ENCODE measurements around the gene ANKFY1.

The ANKFY1 gene

DNA sequence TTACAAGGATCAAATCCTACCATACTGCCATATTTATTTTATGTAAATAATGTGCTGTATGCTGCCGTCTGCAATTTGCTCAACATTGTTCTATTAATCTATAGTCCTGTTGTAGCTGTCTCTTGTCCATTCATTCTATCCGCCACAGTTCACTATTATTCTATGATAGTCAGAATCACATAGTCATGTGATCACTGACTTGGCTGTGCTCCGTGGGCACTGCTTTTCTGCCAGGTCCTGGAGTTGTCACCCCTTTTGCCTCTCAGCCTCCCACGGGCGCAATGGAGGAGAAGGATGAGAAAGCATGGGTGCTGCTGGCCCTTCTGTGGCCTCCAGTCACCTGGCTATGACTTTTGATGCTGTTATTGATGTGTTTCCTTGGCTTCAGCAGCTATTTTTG is 37.3 kb upstream of the ANKFY1 start:
- H3K4me3 ChIP-seq (ENCODE audit: low read depth, low read length), result no peak overlapping the region
- TF ChIP-seq, protein P1, sequence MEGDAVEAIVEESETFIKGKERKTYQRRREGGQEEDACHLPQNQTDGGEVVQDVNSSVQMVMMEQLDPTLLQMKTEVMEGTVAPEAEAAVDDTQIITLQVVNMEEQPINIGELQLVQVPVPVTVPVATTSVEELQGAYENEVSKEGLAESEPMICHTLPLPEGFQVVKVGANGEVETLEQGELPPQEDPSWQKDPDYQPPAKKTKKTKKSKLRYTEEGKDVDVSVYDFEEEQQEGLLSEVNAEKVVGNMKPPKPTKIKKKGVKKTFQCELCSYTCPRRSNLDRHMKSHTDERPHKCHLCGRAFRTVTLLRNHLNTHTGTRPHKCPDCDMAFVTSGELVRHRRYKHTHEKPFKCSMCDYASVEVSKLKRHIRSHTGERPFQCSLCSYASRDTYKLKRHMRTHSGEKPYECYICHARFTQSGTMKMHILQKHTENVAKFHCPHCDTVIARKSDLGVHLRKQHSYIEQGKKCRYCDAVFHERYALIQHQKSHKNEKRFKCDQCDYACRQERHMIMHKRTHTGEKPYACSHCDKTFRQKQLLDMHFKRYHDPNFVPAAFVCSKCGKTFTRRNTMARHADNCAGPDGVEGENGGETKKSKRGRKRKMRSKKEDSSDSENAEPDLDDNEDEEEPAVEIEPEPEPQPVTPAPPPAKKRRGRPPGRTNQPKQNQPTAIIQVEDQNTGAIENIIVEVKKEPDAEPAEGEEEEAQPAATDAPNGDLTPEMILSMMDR (IDR thresholded peaks at IDR 0.05; ENCODE audit: insufficient read depth, low read depth, low read length, missing control alignments), result no peak
- no peak for DNase-seq (ENCODE audit: low read depth)

DNA sequence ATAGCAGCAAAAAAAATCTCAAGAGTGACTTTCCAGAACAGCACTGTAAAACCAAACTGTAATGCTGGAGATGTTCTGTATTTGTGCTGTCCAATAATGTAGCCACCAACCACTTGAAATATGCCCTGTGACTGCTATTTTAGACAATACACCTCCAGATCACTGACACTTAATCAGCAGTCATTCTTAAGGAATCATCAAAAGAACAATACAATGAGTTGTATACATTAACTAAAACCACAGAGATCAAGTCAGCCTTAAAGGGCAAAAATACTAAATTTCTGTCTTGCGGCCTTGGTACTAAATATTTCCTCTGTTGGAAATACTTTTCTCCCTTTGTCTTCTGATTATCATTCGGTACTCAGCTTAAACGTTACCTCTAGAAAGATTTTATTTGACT is 33.6 kb upstream of the ANKFY1 start:
- no peak for DNase-seq (ENCODE audit: low read depth)
- TF ChIP-seq, protein P1 (IDR thresholded peaks at IDR 0.05; ENCODE audit: insufficient read depth, low read depth, low read length, missing control alignments), result no peak
- no peak overlapping the region for H3K4me3 ChIP-seq (ENCODE audit: low read depth, low read length)

DNA sequence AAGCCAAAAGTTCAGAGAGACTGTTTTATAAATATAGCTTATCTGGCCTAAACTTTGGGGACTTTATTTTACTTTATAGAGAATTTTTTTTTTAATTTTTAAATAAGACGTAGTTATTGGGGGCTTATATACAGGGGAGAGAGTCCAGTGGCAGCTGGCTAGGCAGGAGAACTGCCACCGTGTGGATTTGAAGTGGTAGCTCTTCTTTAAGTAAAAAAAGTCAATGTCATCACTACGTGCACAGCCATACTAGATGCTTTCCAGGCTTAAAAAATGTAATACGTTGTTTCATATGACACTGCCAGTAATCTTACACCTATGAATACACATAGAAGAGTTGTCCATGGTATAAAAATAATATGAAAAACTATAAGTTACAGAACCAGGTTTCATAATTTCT is 31.9 kb upstream of the ANKFY1 start:
- no peak overlapping the region for H3K4me3 ChIP-seq (ENCODE audit: low read depth, low read length)
- TF ChIP-seq, protein P1 (IDR thresholded peaks at IDR 0.05; ENCODE audit: insufficient read depth, low read depth, low read length, missing control alignments), result no peak
- no peak for DNase-seq (ENCODE audit: low read depth)

DNA sequence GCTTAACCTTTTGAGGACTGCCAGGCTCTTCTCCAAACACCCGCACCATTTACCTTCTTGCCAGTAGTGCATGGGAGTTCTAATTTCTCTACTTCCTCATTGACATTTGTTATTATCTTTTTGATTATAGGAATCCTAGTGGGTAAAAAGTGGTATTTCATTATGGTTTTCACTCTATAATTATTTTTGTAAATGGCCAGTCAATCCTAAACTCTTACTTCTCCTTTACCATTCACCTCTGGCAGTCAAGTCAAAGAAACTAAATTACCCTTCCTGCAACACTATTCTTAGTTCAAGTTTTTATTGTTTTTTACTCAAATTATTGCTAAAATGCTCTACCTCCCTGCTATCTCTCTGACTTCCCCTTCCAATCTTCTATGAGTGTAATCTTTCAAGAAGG is 29.8 kb upstream of the ANKFY1 start:
- no peak overlapping the region for H3K4me3 ChIP-seq (ENCODE audit: low read depth, low read length)
- TF ChIP-seq, protein P1 (IDR thresholded peaks at IDR 0.05; ENCODE audit: insufficient read depth, low read depth, low read length, missing control alignments), result no peak
- peak; percentile 24 for DNase-seq (ENCODE audit: low read depth)

DNA sequence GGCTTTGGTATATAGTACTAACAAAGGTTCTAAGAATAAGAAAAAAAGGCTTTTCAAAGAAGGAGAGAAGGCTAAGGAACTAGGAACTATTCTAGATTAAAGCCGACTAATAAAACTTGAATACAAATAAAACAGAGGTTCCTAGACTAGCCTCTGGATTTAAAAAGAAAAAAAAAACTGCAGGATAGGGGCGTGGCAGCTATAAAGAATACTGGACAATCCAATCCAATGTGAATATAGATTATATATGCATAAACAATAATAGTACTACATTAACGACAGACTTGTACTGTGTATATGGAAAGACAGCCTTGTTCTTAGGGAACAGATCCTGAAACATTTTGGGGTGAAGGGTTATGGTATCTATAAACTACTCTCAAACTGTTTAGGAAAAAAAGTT is 23.9 kb upstream of the ANKFY1 start:
- TF ChIP-seq, protein P1 (IDR thresholded peaks at IDR 0.05; ENCODE audit: insufficient read depth, low read depth, low read length, missing control alignments), result no peak
- DNase-seq (ENCODE audit: low read depth), result no peak
- H3K4me3 ChIP-seq (ENCODE audit: low read depth, low read length), result no peak overlapping the region

DNA sequence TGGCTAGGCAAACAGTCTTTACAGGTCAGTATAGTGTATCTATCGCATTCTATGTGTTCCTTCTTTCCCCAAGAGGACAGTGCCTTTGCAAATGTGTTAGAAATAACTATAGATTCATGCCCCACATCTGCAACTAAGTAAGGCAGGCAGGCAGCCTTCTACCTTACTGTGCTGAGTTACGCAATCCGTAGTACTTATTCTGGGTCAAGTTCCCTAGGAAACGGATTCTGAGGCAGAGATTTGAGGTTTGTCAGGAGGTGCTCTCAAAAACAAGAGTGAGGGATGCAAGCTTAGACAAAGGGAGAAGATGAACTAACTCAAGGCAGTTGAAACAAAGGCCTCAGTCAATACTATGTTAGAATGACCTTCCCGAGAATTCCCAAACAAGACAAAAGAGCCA is 12.7 kb upstream of the ANKFY1 start:
- H3K4me3 ChIP-seq (ENCODE audit: low read depth, low read length), result no peak overlapping the region
- no peak for DNase-seq (ENCODE audit: low read depth)
- TF ChIP-seq, protein P1 (IDR thresholded peaks at IDR 0.05; ENCODE audit: insufficient read depth, low read depth, low read length, missing control alignments), result no peak

DNA sequence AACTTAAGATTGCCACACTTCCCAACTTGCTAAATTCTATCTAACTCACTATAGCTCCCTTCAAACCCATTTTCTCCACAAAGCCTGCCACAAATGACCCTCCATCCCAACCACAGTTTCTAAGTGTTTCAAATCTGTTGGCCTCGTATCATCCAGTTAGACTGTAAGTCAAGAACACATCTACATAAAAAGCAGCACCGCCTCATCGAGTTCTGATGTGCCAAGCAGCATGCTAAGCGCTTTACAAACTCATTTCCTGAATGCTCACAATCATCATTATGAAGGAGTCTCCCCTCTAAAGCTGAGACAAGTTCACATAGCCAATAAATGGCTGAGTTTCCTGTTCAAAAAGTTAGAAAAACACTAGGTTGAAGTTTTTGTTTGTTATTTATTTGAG is 9.2 kb upstream of the ANKFY1 start:
- DNase-seq (ENCODE audit: low read depth), result no peak
- TF ChIP-seq, protein P1 (IDR thresholded peaks at IDR 0.05; ENCODE audit: insufficient read depth, low read depth, low read length, missing control alignments), result no peak
- H3K4me3 ChIP-seq (ENCODE audit: low read depth, low read length), result no peak overlapping the region

Data from GM12865 (cell line).